Calu3 (cell line): Measurements from ENCODE around the gene UBE2J1. TPM values are rescaled to one million over a fixed set of nuclear protein-coding genes. Genes with fewer than 3 reads are reported as not detected.
"Not testable (repeated sequence)": the region's sequence is repeated elsewhere in the genome, so short reads cannot be mapped to it uniquely, and the experiment has no call there.

Source experiments
- BruUV-seq: library from RNA; stranded (reverse); fragments of 400-500 nt; replicated peaks from 2 replicates; lab custom pipeline; 2021; lab: Mats Ljungman, UMichigan
- CTCF ChIA-PET: fragments of 300-600 bp; sonication (Branson Sonifier 250); formaldehyde crosslinking; loops from one replicate; lab custom pipeline; 2022; ENCODE audit warnings: antibody characterized with exemption; lab: Charles Lee
- DNase-seq: peaks from one replicate; pipeline ENCODE4 v3.0.0; 2022
- H3K27ac Mint-ChIP-seq: one replicate; pipeline ENCODE4 v1.8.0; 2022; ENCODE audit warnings: mixed read lengths; ENCODE audit not compliant: unreplicated experiment
- H3K27me3 Mint-ChIP-seq: one replicate; pipeline ENCODE4 v1.8.0; 2022; ENCODE audit warnings: mixed read lengths; ENCODE audit not compliant: unreplicated experiment
- H3K36me3 Mint-ChIP-seq: one replicate; pipeline ENCODE4 v1.8.0; 2022; ENCODE audit warnings: mild to moderate bottlenecking, moderate library complexity, mixed read lengths; ENCODE audit not compliant: insufficient read depth, unreplicated experiment
- H3K4me1 Mint-ChIP-seq: one replicate; pipeline ENCODE4 v1.8.0; 2022; ENCODE audit warnings: mild to moderate bottlenecking, low read depth, mixed read lengths; ENCODE audit not compliant: unreplicated experiment
- H3K4me3 Mint-ChIP-seq: one replicate; pipeline ENCODE4 v1.8.0; 2022; ENCODE audit warnings: mild to moderate bottlenecking, low read depth, moderate library complexity, mixed read lengths; ENCODE audit not compliant: unreplicated experiment
- H3K9me3 Mint-ChIP-seq: one replicate; pipeline ENCODE4 v1.8.0; 2022; ENCODE audit warnings: low read depth, mixed read lengths; ENCODE audit not compliant: unreplicated experiment
- CTCF ChIP-seq: fragments of 200-600 bp; IDR thresholded peaks from one replicate; pipeline ENCODE4 v1.8.0; 2022; ENCODE audit warnings: antibody characterized with exemption; ENCODE audit not compliant: unreplicated experiment
- intact Hi-C: fragments of 100-400 bp; cut with micrococcal nuclease; formaldehyde crosslinking; loops from one replicate; pipeline ENCODE4 v1.10.0; 2022; ENCODE audit not compliant: unreplicated experiment
- total RNA-seq: library from RNA; stranded (reverse); gene quantifications from 2 replicates; pipeline ENCODE4 v1.2.3, GENCODE V29; 2022

UBE2J1 gene
- total RNA-seq, 1 experiment from 2014 or later, result 18.7 TPM

- H3K36me3 Mint-ChIP-seq, result peaks cover 22% of the 10 kb centered on the region
- peak overlapping the region; percentile 47 for H3K4me3 Mint-ChIP-seq
- peak overlapping the region; percentile 98 for H3K27ac Mint-ChIP-seq
- intact Hi-C loops, result loop anchor here (5.0 kb wide), 2 partner anchors 54 to 69 kb away; partner anchors contain the start of gene UBE2J1
- no peaks in the 10 kb centered on the region for H3K27me3 Mint-ChIP-seq
- TF ChIP-seq CTCF, result no peak
- CTCF ChIA-PET, result interaction anchor here (0.9 to 2.4 kb wide), 10 partner anchors 9 to 175 kb away, joined by 3 to 9 read pairs (median 4); partner anchors contain the start of gene UBE2J1
- peak; percentile 90 for DNase-seq
- no TSS peak for BruUV-seq
- peaks cover 44% of the 10 kb centered on the region for H3K4me1 Mint-ChIP-seq
- no peaks in the 10 kb centered on the region for H3K9me3 Mint-ChIP-seq
Observed at GRCh38 chr6:89297695-89298351, 54.7 kb downstream of the UBE2J1 start.

- H3K9me3 Mint-ChIP-seq, result no peaks in the 10 kb centered on the region
- CTCF ChIA-PET, result no interaction called here
- H3K4me1 Mint-ChIP-seq, result peaks cover 49% of the 10 kb centered on the region
- peaks cover 25% of the 10 kb centered on the region for H3K36me3 Mint-ChIP-seq
- TF ChIP-seq CTCF, result no peak
- H3K27ac Mint-ChIP-seq, result no peak overlapping the region
- BruUV-seq, result no TSS peak
- no peaks in the 10 kb centered on the region for H3K27me3 Mint-ChIP-seq
- intact Hi-C loops, result loop anchor here (5.0 kb wide), 2 partner anchors 56 to 71 kb away; partner anchors contain the start of gene UBE2J1
- DNase-seq, result no peak
- H3K4me3 Mint-ChIP-seq, result no peak overlapping the region
Observed at GRCh38 chr6:89295981-89296380, 56.5 kb downstream of the UBE2J1 start.

- BruUV-seq, H3K27me3 Mint-ChIP-seq, H3K9me3 Mint-ChIP-seq, H3K27ac Mint-ChIP-seq, DNase-seq, H3K4me3 Mint-ChIP-seq, CTCF ChIA-PET: not testable (repeated sequence)
- peaks cover 25% of the 10 kb centered on the region for H3K36me3 Mint-ChIP-seq
- H3K4me1 Mint-ChIP-seq, result peaks cover 46% of the 10 kb centered on the region
- intact Hi-C loops, result loop anchor here (5.0 kb wide), 2 partner anchors 57 to 72 kb away; partner anchors contain the start of gene UBE2J1
Observed at GRCh38 chr6:89295116-89295515, 57.4 kb downstream of the UBE2J1 start.

GRCh38 chr6:89291256-89291819, 61.2 kb downstream of the UBE2J1 start:
- CTCF ChIA-PET, result no interaction called here
- no TSS peak for BruUV-seq
- no peak overlapping the region for H3K4me3 Mint-ChIP-seq
- TF ChIP-seq CTCF, result no peak
- no peaks in the 10 kb centered on the region for H3K27me3 Mint-ChIP-seq
- H3K4me1 Mint-ChIP-seq, result peaks cover 19% of the 10 kb centered on the region
- H3K36me3 Mint-ChIP-seq, result peaks cover 4% of the 10 kb centered on the region
- intact Hi-C loops, result no loop called here
- H3K27ac Mint-ChIP-seq, result no peak overlapping the region
- no peak for DNase-seq
- no peaks in the 10 kb centered on the region for H3K9me3 Mint-ChIP-seq
